Kidney (tissue), 14 donors: ENCODE data around the gene NF1. TPM values are rescaled to one million over a fixed set of nuclear protein-coding genes. Genes with fewer than 3 reads are reported as not detected.

Experiments
- DNase-seq, 5 donors: peaks; one replicate each; pipeline ENCODE4 v3.0.0-alpha.2; 2013 to 2020
- FAIRE-seq: peaks from 2 replicates; lab custom pipeline; 2012; peaks lifted over from hg19 to GRCh38; lab: Jason Lieb, UNC
- H3K27ac ChIP-seq, 2 donors: one replicate each; pipeline ENCODE4 v1.7.0; 2013; ENCODE audit warnings: low read depth in 2 of 2, low read length in 2 of 2, inconsistent platforms in 1 of 2
- H3K27me3 ChIP-seq: one replicate; pipeline ENCODE4 v1.7.1; 2013; ENCODE audit warnings: low read length, inconsistent platforms; ENCODE audit not compliant: control insufficient read depth, insufficient read depth
- H3K36me3 ChIP-seq, 3 donors: one replicate each; pipeline versions ENCODE4 v1.7.0 to v1.7.1; 2013; ENCODE audit warnings: low read length in 3 of 3, control low read depth in 1 of 3, inconsistent platforms in 1 of 3; ENCODE audit not compliant: insufficient read depth in 3 of 3, control insufficient read depth in 2 of 3
- H3K4me1 ChIP-seq, 3 donors: one replicate each; pipeline versions ENCODE4 v1.7.0 to v1.7.1; 2013; ENCODE audit warnings: low read length in 3 of 3, inconsistent platforms in 1 of 3, low read depth in 1 of 3; ENCODE audit not compliant: control insufficient read depth in 2 of 3, insufficient read depth in 2 of 3
- H3K4me3 ChIP-seq, 3 donors: one replicate each; pipeline versions ENCODE4 v1.7.0 to v1.8.1; 2013; ENCODE audit warnings: low read length in 3 of 3, control low read depth in 1 of 3, inconsistent platforms in 1 of 3
- H3K9ac ChIP-seq, 3 donors: one replicate each; pipeline versions ENCODE4 v1.7.0 to v1.7.1; 2013; ENCODE audit warnings: low read length in 3 of 3, control low read depth in 1 of 3, inconsistent platforms in 1 of 3
- H3K9me3 ChIP-seq, 3 donors: one replicate each; pipeline versions ENCODE4 v1.7.0 to v1.7.1; 2013; ENCODE audit warnings: low read length in 3 of 3, control low read depth in 1 of 3, inconsistent platforms in 1 of 3; ENCODE audit not compliant: control insufficient read depth in 2 of 3, insufficient read depth in 1 of 3
- intact Hi-C: fragments of 100-400 bp; cut with DNase I; formaldehyde crosslinking; loops from one replicate; pipeline ENCODE4 v1.11.1; 2022
- polyA plus RNA-seq: library from polyadenylated mRNA; stranded (reverse); fragments of 350-450 nt; fragmentation: Illumina TruSeq; extraction: RNeasy Lipid Tissue Mini Kit (QIAGEN cat#74804); gene quantifications from one replicate; pipeline ENCODE4 v1.2.3, GENCODE V29; 2014; ENCODE audit warnings: low read depth, low replicate concordance; ENCODE audit not compliant: insufficient read depth
- total RNA-seq: library from RNA; stranded (reverse); fragmentation: NEBNext Ultra II Directional; extraction: Animal tissue kit (Norgen Biotek cat#: 25700); gene quantifications from one replicate; pipeline ENCODE4 v1.2.1, GENCODE V29; 2021
- TF ChIP-seq, protein P1 (sequence below): IDR thresholded peaks from 3 replicates; pipeline ENCODE4 v1.5.1; 2012; ENCODE audit warnings: mild to moderate bottlenecking, moderate library complexity, borderline replicate concordance; ENCODE audit not compliant: insufficient read depth; ENCODE audit errors: extremely low read depth
- donor health status: control.
- donor health status: control.
- donor health status: control.
- donor health status: control.
- donor health status: control.
- donor health status: DM: yes; HTN: yes; CAD: no.
- donor health status: Normal renal cell carcinoma (clear cell type).

Gene NF1
- total and polyA plus RNA-seq, 2 donors from 2014 or later, result 7.8 to 61.3 TPM

GRCh38 chr17:31131299-31131698 is 36.5 kb downstream of the NF1 start:
- FAIRE-seq (no peak), DNase-seq (no peak)
- no peaks in the 10 kb centered on the region for H3K9me3 ChIP-seq
- peaks cover 0 to 7% (median 5%) of the 10 kb centered on the region in 3 donors for H3K4me1 ChIP-seq
- intact Hi-C loops, result no loop called here
- H3K9ac ChIP-seq, result no peak overlapping the region
- no peaks in the 10 kb centered on the region for H3K36me3 ChIP-seq
- no peak overlapping the region for H3K4me3 ChIP-seq
- no peak overlapping the region for H3K27ac ChIP-seq
- TF ChIP-seq, protein P1, sequence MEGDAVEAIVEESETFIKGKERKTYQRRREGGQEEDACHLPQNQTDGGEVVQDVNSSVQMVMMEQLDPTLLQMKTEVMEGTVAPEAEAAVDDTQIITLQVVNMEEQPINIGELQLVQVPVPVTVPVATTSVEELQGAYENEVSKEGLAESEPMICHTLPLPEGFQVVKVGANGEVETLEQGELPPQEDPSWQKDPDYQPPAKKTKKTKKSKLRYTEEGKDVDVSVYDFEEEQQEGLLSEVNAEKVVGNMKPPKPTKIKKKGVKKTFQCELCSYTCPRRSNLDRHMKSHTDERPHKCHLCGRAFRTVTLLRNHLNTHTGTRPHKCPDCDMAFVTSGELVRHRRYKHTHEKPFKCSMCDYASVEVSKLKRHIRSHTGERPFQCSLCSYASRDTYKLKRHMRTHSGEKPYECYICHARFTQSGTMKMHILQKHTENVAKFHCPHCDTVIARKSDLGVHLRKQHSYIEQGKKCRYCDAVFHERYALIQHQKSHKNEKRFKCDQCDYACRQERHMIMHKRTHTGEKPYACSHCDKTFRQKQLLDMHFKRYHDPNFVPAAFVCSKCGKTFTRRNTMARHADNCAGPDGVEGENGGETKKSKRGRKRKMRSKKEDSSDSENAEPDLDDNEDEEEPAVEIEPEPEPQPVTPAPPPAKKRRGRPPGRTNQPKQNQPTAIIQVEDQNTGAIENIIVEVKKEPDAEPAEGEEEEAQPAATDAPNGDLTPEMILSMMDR, result no peak
- H3K27me3 ChIP-seq, result no peaks in the 10 kb centered on the region

- TF ChIP-seq, protein P1, result no peak
- peaks cover 0 to 7% (median 5%) of the 10 kb centered on the region in 3 donors for H3K4me1 ChIP-seq
- DNase-seq, result no peak
- no peaks in the 10 kb centered on the region for H3K9me3 ChIP-seq
- no peak overlapping the region for H3K9ac ChIP-seq
- intact Hi-C loops, result no loop called here
- no peak overlapping the region for H3K4me3 ChIP-seq
- no peaks in the 10 kb centered on the region for H3K36me3 ChIP-seq
- no peaks in the 10 kb centered on the region for H3K27me3 ChIP-seq
- H3K27ac ChIP-seq, result no peak overlapping the region
- FAIRE-seq, result no peak
These were observed 38.2 kb downstream of the NF1 start for GRCh38 chr17:31132977-31133376.

DNA sequence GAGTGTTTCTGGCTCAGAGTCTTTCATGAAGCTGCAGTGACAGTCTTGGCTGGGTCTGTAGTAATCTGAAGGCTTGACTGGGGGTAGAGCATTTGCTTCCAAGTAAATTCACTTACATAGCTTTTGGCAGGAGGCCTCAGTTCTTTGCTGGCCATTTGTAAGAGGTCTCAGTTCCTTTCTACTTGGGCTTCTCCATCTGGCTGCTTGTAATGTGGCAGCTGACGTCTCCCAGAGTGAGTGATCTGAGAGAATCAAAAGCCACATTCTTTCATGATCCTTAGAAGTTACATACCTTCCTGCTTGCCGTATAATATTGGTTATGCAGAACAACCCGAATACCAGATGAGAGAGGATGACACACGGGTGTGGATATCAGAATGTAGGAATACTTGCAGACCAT is 39.8 kb downstream of the NF1 start:
- Histone ChIP-seq H3K4me1 (peaks cover 0 to 7% (median 5%) of the 10 kb centered on the region in 3 donors), H3K27ac (no peak overlapping the region), H3K4me3 (no peak overlapping the region), H3K9ac (no peak overlapping the region), H3K9me3 (no peaks in the 10 kb centered on the region), H3K27me3 (no peaks in the 10 kb centered on the region), H3K36me3 (no peaks in the 10 kb centered on the region)
- no peak for FAIRE-seq
- DNase-seq, result no peak
- intact Hi-C loops, result no loop called here
- TF ChIP-seq, protein P1, result no peak

DNA sequence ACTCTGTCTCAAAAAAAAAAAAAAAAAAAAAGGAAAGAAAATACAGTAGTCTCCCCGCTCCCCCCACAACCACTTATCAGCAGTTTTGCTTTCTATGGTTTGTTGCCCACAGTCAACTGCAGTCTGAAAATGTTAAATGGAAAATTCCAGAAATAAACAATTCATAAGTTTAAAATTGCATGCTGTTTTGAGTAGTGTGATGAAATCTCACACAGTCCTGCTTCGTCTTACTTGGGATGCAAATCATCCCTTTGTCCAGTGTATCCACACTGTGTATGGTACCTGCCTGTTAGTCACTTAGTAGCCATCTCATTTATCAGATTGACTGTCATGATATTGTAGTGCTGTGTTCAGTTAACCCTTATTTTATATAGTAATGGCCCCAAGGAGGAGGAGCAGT is 41.5 kb downstream of the NF1 start:
- H3K9ac ChIP-seq, result no peak overlapping the region
- no peak overlapping the region for H3K27ac ChIP-seq
- intact Hi-C loops, result no loop called here
- TF ChIP-seq, protein P1, result no peak
- peaks cover 0 to 1% (median 0%) of the 10 kb centered on the region in 3 donors for H3K4me1 ChIP-seq
- DNase-seq, result no peak
- FAIRE-seq, result no peak
- no peaks in the 10 kb centered on the region for H3K36me3 ChIP-seq
- H3K27me3 ChIP-seq, result no peaks in the 10 kb centered on the region
- H3K4me3 ChIP-seq, result no peak overlapping the region
- no peaks in the 10 kb centered on the region for H3K9me3 ChIP-seq
